Left hindlimb (tissue), 1 donor: Measurements from ENCODE around the gene FGF14.

Experiments used
- DNase-seq: peaks from one replicate; pipeline ENCODE4 v3.0.0-alpha.2; 2018

The FGF14 gene

GRCh38 chr13:102401766-102402165 lies at the start of gene FGF14:
Gene FGF14 (minus strand): TSS chr13:102402048.
- no peak for DNase-seq

DNA sequence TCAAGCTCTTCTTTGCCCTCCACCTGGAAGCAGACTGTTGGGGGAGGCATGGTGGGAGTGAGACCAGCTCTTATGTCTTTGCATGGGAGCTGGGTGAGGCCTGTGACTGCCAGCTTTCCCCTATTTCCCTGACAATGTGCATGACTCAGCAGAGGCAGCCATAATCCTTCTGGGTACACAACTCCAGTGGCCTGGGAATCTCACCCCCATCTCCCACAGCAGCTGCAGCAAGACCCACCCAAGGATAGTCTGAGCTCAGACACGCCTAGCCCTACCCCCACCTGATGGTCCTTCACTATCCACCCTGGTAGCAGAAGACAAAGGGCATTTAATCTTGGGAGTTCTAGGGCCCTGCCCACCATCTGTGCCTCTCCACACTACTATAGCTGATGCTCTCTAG lies 41.4 kb upstream of the FGF14 start:
- DNase-seq: no peak

GRCh38 chr13:102441085-102441484 lies 39.2 kb upstream of the FGF14 start:
- DNase-seq: no peak

DNA sequence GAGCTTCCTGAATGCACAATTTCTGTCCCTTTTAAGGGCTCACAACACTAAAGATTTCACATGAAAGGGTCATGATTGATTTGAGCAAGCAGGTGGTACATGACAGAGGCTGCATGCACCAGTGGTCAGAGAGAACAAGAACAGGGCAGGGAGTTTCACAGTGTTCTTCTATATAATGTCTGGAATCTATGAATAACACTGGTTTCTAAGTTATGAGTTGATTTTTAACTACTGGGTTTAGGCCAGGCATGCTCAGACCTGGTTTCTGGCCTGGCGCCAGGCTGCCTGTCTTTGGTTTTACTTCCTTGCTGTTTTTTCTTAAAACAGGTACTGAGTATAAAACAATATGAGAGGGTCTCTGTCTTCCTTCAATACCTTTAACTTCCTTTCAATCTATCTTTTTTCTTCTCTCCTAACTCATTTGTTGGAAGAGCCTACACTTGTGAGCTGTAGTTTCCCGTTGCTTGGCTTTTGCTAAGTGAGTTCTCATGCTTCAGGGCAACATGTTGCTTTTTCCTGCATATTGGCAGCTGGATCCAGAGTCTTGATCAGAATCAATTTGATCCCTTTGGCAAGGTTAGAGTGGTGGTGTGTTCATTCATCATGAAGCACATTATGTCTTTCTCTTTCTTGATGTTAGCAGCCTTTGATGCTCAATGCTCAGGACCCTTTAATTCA lies 38.5 kb upstream of the FGF14 start:
- DNase-seq: no peak

DNA sequence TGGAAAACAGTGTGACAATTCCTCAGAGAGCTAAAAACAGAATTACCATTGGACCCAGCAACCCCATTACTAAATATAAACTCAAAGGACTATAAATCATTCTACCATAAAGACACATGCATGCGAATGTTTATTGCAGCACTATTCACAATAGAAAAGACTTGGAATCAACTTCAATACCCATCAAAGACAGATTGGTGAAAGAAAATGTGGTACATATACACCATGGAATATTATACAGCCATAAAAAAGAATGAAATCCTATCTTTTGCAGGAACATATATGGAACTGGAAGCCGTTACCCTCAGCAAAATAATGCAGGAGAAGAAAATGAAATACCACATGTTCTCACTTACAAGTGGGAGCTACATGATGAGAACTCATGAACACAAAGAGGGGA lies 20.8 kb upstream of the FGF14 start:
- no peak for DNase-seq

DNA sequence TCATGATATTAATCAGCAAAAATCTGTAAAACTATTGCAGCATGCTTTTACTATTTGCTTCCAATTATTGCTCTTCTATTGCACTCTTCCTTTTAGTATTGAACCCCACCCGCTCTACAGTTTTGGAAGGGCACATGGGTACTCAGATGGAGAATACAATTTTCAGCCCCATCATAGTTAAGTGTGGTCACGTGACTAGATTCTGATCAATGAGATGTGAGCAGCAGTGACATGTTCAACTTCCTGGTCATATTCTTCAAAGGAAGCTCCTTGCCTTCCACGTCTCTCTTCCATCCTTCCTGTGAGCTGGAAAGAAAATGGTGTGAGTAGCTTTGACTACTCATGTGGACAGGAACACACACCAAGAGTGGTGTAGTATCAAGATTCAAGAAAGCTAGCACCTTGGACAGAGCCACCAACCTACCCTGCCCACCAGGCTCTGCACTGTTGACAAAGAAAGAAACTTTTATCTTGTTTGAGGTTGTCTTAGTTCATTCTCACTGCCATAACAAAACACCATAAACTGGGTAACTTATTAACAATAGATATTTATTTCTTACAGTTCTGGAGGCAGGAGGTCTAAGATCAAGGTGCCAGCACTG lies 3.8 kb upstream of the FGF14 start:
- DNase-seq: no peak

DNA sequence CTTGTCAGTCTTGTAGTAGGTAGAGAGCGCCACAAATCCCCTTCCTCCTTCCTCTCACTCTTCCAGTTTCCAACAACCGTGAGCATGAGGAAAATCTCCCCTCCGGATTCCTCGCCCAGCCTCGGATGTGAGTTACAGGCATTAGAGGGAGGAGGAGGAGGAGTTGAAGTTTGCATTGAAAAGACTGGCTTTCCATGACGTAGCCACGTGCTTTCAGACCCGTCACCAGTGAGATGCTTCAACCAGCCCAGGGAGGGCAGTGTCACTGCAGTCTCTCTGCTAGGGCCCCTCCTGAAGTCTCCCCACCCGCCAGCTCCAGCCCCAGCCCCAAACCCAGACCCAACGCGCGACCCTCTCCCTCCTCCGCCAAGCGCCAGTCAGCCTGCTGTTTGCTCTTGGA lies 442 bp upstream of the FGF14 start:
- DNase-seq: peak; percentile 70

DNA sequence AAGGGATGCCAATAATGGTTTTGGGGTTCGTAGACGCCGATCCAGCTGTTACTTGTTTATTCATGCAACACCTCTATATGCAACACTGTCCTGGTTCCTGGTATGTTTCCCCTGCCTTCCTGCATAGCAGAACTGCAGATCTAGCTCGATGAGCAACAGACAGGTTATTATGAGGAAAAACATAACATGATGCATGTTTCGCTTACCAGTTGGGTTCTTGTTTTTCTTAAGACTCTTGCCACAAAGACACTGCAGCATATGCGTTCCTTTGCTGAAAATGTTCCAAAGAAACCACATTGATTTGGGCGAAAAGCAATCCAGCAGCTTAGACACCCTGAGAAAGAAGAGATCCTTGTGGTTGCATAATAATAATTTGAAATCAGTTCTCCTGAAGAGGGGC lies 583 bp downstream of the FGF14 start:
- DNase-seq: no peak

DNA sequence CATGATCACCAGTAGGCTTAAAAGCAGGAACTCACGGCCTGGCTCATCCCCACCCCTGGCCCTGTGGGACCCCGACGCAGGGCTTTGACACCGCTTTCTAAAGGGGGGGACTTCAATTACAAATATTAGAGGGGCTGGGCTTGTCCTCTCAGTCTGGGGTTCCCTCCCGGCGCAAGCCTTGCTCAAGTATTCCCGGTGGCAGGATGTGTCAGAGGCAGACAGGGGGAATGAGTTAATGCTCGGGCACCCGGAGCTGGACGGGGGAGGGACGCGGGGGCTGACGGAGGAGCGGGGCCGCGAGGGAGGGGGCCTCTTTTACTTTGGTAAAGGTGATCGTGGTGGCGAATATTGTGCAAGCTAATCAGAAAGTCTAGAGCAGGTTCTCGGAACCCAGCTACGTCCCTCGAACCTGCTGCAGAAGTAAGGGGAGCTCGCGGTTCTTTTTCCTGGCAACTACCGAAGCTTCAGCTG lies 1.1 kb downstream of the FGF14 start:
- DNase-seq: peak; percentile 40

DNA sequence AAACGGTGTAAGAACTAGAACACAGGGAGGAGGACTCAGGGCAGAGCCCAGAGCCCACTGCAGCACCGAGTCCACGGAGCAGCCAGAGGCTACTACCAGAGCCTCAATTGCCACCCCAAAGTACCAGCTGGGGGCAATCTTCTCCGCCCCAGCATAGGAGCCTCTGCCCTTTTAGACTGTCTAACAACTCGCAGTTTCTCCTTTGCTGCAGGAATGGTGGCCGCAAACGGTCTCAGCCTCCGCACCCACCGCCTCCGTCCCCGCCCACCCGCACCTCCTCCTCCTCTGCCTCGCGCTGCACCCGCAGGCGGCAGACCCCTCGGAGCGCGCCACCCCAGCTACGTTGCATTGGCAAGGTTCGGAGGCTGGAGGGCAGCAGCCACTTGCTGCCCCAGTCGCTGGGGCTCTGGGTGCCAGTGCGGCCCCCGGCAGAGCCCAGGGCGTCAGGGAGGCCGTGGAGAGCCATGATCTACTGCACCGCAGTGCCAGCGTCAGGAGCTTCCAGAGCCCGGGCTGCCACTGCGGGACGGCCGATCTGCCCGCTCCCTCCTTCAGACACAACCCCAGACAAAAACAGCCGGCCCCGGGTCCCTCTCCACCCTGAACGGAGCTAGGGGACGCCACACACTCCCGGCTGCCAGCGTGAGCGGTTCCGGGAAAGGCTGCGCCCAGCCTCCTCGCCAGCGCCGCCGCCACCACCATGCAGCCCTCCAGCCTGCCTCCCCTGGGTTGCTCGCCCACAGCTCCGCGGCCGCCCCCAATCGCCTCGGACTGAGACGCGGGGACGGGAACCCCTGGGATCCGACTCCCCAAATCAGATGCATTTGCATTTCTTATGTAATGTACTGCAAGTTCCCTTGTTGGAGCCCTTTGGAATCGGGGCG lies 1.8 kb downstream of the FGF14 start:
- peak; percentile 37 for DNase-seq

DNA sequence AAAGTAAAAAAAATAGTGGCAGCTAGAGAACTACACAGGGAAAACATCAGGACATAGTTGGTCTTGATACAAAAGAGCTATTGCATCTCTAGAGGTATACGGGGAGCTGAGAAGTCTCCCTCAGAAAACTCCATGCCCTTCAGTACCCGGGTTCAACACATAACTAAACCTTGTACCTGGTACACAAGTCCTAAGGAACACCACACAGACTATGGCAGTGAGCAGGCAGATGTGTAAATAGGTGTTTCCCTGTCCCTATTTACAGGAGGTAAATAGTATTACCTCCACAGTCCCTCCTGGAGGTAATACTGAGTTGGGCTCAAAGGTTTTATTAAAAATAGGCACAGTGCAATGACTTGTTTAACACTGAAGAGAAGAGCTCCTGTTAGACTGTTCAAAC lies 5.9 kb downstream of the FGF14 start:
- DNase-seq: no peak

GRCh38 chr13:102395174-102395573 lies 6.7 kb downstream of the FGF14 start:
- no peak for DNase-seq

DNA sequence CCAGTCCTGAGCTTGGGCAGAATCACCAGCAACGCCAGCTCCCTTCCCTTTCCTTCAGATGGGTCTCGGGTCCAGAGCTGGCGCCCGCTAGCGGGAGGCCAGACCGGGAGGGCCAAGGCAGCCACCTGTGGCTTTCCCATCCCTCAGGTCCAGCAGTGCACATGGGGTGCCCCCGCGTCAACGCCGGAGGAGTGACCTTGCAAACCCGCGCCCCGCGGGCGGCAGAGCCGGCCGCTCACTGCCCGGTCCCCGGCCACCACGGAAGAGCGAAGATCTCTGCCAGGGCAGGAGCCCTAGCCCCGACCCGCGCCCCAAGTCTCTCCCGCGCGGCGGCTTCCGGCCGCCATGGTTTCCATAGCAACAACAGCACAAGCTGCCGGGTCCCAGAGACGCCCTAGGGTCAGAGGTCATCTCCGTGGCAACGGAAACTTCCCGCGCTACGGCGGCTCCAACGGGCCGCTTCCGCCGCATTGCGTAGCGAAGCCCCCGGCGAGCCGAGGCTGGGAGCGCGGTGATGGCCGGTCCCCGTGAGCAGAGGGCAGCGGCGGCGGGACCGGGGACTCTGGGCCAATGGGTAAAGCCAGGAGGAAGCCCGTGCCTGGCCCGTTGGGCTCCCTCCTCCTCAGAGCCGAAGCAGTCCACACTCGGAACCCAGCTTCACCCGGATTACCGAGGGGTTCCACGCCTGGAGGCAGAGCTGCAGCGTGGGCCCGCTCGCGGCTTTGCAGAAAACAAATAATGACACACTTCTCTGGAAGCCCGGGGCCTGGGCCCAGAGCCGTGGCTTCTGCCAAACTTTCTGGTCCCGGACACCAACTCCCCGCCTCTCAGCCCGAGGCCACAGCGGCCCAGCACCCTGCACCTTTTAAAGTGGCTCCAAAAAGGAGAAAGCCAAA lies 7.4 kb downstream of the FGF14 start:
- peak; percentile 93 for DNase-seq

- no peak for DNase-seq
Observed at GRCh38 chr13:102392481-102393209, 9.2 kb downstream of the FGF14 start.

DNA sequence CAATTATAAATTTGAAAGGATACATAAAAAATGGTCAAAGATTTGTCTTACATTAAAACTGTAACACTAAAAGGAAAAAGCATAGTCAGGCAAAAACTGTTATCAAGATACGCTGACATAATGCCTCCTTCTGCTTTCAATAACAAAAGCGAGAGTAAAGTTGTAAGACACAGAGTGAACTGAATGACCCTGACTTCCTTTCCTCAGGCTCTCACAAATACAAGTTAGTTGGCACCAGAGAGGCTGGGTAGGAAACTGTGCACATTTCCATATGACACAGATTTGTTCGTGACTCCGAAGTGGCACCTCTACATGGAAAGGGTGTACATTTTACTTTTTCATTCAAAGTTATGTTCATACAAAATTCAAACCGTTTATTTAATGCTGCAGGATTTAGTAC lies 15.4 kb downstream of the FGF14 start:
- no peak for DNase-seq

GRCh38 chr13:102380012-102380411 lies 21.8 kb downstream of the FGF14 start:
- DNase-seq: no peak

GRCh38 chr13:102376318-102376717 lies 25.5 kb downstream of the FGF14 start:
- DNase-seq: no peak

DNA sequence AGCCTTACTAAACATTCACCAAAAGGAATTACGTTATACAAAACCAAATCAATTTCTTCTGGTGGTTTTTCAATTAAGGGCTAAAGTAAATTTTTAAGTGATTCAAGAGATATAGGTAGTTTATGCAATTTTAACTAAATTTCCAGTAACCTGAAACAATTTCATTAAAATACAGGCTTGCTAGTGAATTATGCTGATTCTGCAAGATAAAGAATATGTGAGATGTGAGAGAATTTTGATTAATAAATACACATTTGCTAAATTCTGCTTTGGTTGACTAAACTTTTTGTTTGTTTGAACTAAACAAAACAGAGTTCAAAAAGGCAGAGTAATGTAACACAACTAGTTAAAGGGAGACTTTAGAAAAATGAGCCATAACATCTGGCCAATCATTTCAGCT lies 27.1 kb downstream of the FGF14 start:
- DNase-seq: no peak

GRCh38 chr13:102374233-102374632 lies 27.6 kb downstream of the FGF14 start:
- DNase-seq: no peak

DNA sequence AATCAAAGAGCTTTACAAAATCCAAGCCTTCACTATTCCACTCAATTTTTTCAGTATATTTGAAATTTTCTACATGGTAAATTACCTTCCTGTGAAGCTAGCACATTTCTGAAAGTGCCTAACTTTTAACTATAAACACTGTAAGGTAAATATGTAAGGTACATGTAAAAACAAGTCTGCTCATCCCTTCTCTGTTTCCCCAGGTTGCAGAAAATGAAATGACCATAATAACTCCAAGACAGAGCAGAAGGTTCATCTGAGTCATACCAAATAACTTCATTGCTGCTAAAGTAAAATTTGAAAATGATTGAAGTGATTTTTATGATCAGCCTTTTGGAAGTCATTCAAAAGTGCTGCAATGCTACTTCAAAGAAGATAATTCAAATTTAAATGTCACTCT lies 28.6 kb downstream of the FGF14 start:
- no peak for DNase-seq

DNA sequence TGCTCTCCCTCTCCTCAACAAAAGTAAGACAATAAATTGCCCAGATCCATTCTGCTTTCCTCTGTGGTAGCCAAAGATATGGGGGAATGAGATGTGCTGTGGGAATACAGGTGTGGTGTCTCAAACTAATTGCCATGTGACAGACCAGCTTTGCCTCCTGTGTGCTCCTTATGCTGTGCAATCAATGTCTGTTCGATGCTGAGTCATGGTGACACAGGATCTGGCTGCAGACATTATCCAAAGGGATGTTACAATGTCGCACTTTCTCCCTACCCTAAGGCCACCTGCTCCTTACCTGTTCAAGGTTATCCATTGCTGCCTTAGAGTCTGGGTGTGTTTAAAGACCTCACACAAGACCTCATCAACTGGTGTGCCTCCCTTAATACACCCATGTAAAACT lies 32.5 kb downstream of the FGF14 start:
- no peak for DNase-seq

- no peak for DNase-seq
Observed at GRCh38 chr13:102367836-102368235, 34.0 kb downstream of the FGF14 start.
